ENCODE results near the gene RMND1. TPM values are rescaled to one million over a fixed set of nuclear protein-coding genes. Genes with fewer than 3 reads are reported as not detected.
"Not testable (repeated sequence)": the region's sequence is repeated elsewhere in the genome, so short reads cannot be mapped to it uniquely, and the experiment has no call there.

RMND1 gene
- total RNA-seq, 1 donor from 2014 or later, result 35.6 TPM

- peak; percentile 83 for DNase-seq (ENCODE audit: extremely low spot score, unreplicated experiment)
- Mint-ChIP-seq H3K27me3 (ENCODE audit: unreplicated experiment) (no peaks in the 10 kb centered on the region), H3K36me3 (ENCODE audit: unreplicated experiment) (peaks cover 2% of the 10 kb centered on the region), H3K27ac (ENCODE audit: unreplicated experiment) (peak overlapping the region; percentile 91), H3K9me3 (ENCODE audit: unreplicated experiment) (no peaks in the 10 kb centered on the region), H3K4me3 (ENCODE audit: unreplicated experiment) (peak overlapping the region; percentile 96), H3K4me1 (ENCODE audit: unreplicated experiment) (peaks cover 36% of the 10 kb centered on the region)
- TF ChIP-seq CTCF (IDR thresholded peaks at IDR 0.05), result no peak
These were observed 963 bp upstream of the RMND1 start for GRCh38 chr6:151452750-151453427.

GRCh38 chr6:151451417-151451949 is 443 bp downstream of the RMND1 start:
- H3K27ac Mint-ChIP-seq (ENCODE audit: unreplicated experiment), result peak overlapping the region; percentile 91
- no peak for TF ChIP-seq CTCF (IDR thresholded peaks at IDR 0.05)
- H3K36me3 Mint-ChIP-seq (ENCODE audit: unreplicated experiment), result peaks cover 2% of the 10 kb centered on the region
- peak; percentile 79 for DNase-seq (ENCODE audit: extremely low spot score, unreplicated experiment)
- no peaks in the 10 kb centered on the region for H3K27me3 Mint-ChIP-seq (ENCODE audit: unreplicated experiment)
- H3K4me1 Mint-ChIP-seq (ENCODE audit: unreplicated experiment), result peaks cover 46% of the 10 kb centered on the region
- peak overlapping the region; percentile 96 for H3K4me3 Mint-ChIP-seq (ENCODE audit: unreplicated experiment)
- H3K9me3 Mint-ChIP-seq (ENCODE audit: unreplicated experiment), result no peaks in the 10 kb centered on the region

- DNase-seq (ENCODE audit: extremely low spot score, unreplicated experiment); H3K9me3 Mint-ChIP-seq (ENCODE audit: unreplicated experiment); H3K36me3 Mint-ChIP-seq (ENCODE audit: unreplicated experiment); H3K27me3 Mint-ChIP-seq (ENCODE audit: unreplicated experiment): not testable (repeated sequence)
- Mint-ChIP-seq H3K4me1 (ENCODE audit: unreplicated experiment) (peaks cover 50% of the 10 kb centered on the region), H3K27ac (ENCODE audit: unreplicated experiment) (peak overlapping the region; percentile 91), H3K4me3 (ENCODE audit: unreplicated experiment) (peak overlapping the region; percentile 96)
These were observed 998 bp downstream of the RMND1 start for GRCh38 chr6:151450928-151451327.

- H3K27ac Mint-ChIP-seq (ENCODE audit: unreplicated experiment), result peak overlapping the region; percentile 47
These were observed 3.3 kb downstream of the RMND1 start for GRCh38 chr6:151448623-151449022.

GRCh38 chr6:151447237-151447636 is 4.7 kb downstream of the RMND1 start:
- no peaks in the 10 kb centered on the region for H3K9me3 Mint-ChIP-seq (ENCODE audit: unreplicated experiment)
- DNase-seq (ENCODE audit: extremely low spot score, unreplicated experiment), result no peak
- no peak for TF ChIP-seq CTCF (IDR thresholded peaks at IDR 0.05)
- H3K4me1 Mint-ChIP-seq (ENCODE audit: unreplicated experiment), result peaks cover 59% of the 10 kb centered on the region
- no peaks in the 10 kb centered on the region for H3K27me3 Mint-ChIP-seq (ENCODE audit: unreplicated experiment)
- H3K4me3 Mint-ChIP-seq (ENCODE audit: unreplicated experiment), result no peak overlapping the region
- H3K27ac Mint-ChIP-seq (ENCODE audit: unreplicated experiment), result peak overlapping the region; percentile 95
- no peaks in the 10 kb centered on the region for H3K36me3 Mint-ChIP-seq (ENCODE audit: unreplicated experiment)

More at GRCh38 chr6:151448623-151449022, 3.3 kb downstream of the RMND1 start:
- no peaks in the 10 kb centered on the region for H3K36me3 Mint-ChIP-seq (ENCODE audit: unreplicated experiment)
- no peaks in the 10 kb centered on the region for H3K9me3 Mint-ChIP-seq (ENCODE audit: unreplicated experiment)
- H3K4me1 Mint-ChIP-seq (ENCODE audit: unreplicated experiment), result peaks cover 57% of the 10 kb centered on the region
- H3K4me3 Mint-ChIP-seq (ENCODE audit: unreplicated experiment), result no peak overlapping the region
- peak; percentile 8 for DNase-seq (ENCODE audit: extremely low spot score, unreplicated experiment)
- no peak for TF ChIP-seq CTCF (IDR thresholded peaks at IDR 0.05)
- H3K27me3 Mint-ChIP-seq (ENCODE audit: unreplicated experiment), result no peaks in the 10 kb centered on the region

All from osteocyte (in vitro differentiated cells).